Measurements from ENCODE around the gene ADARB1. TPM values are rescaled to one million over a fixed set of nuclear protein-coding genes. Genes with fewer than 3 reads are reported as not detected.

The ADARB1 gene
- total RNA-seq, 2 experiments from 2014 or later: 6.6 to 20.5 TPM

DNA sequence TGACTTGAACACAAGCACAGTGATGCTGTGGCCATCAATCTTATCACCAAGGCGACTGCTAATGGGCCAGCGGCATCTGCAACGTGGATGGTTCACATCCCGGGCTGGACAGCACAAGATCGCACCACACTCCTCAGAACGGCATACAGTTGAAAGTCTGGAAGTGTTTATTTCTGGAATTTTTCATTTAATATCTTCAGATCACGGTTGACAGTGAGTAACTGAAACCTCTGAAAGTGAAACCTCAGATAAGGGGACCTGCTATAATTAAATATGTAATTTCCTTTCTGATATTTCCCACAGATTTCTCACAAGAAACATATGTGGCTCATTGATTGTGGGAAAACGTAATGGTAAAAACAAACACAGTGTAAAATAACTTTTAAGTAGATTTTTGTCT is 129.6 kb downstream of the ADARB1 start:
- Histone ChIP-seq H3K9me3 (ENCODE audit: low read length) (no peaks in the 10 kb centered on the region), H3K4me2 (ENCODE audit: low read length) (no peak overlapping the region), H3K79me2 (ENCODE audit: insufficient read depth, low read depth, low read length) (no peaks in the 10 kb centered on the region), H3K9me2 (ENCODE audit: insufficient read depth, low read length) (no peaks in the 10 kb centered on the region), H3K4me1 (ENCODE audit: insufficient read depth, low read length, poor library complexity, severe bottlenecking) (no peaks in the 10 kb centered on the region), H3K27ac (ENCODE audit: low read depth, low read length, poor library complexity, severe bottlenecking) (no peak overlapping the region), H3K4me3 (ENCODE audit: low read depth, low read length, poor library complexity, severe bottlenecking) (no peak overlapping the region), H4K20me1 (ENCODE audit: insufficient read depth, low read length) (no peaks in the 10 kb centered on the region), H2AFZ (ENCODE audit: low read length) (no peak overlapping the region), H3K36me3 (ENCODE audit: insufficient read depth, low read length) (no peaks in the 10 kb centered on the region)
- intact Hi-C loops (cut with micrococcal nuclease; ENCODE audit: unreplicated experiment): no loop called here
- no peak for DNase-seq (ENCODE audit: low spot score)
- no TSS peak for BruUV-seq (replicated peaks)
- ChIA-PET CTCF (ENCODE audit: unreplicated experiment) (no interaction called here), POLR2A (interaction anchor here (0.6 kb wide), 1 partner anchor 84 kb away, joined by 5 read pairs; the partner anchor contains the start of gene POFUT2)
- TF ChIP-seq EZH2phosphoT487 (IDR thresholded peaks at IDR 0.05; ENCODE audit: borderline replicate concordance, low read depth, low read length): no peak
- TF ChIP-seq, protein P1, sequence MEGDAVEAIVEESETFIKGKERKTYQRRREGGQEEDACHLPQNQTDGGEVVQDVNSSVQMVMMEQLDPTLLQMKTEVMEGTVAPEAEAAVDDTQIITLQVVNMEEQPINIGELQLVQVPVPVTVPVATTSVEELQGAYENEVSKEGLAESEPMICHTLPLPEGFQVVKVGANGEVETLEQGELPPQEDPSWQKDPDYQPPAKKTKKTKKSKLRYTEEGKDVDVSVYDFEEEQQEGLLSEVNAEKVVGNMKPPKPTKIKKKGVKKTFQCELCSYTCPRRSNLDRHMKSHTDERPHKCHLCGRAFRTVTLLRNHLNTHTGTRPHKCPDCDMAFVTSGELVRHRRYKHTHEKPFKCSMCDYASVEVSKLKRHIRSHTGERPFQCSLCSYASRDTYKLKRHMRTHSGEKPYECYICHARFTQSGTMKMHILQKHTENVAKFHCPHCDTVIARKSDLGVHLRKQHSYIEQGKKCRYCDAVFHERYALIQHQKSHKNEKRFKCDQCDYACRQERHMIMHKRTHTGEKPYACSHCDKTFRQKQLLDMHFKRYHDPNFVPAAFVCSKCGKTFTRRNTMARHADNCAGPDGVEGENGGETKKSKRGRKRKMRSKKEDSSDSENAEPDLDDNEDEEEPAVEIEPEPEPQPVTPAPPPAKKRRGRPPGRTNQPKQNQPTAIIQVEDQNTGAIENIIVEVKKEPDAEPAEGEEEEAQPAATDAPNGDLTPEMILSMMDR (conservative IDR thresholded peaks at IDR 0.05; ENCODE audit: low read length): no peak

DNA sequence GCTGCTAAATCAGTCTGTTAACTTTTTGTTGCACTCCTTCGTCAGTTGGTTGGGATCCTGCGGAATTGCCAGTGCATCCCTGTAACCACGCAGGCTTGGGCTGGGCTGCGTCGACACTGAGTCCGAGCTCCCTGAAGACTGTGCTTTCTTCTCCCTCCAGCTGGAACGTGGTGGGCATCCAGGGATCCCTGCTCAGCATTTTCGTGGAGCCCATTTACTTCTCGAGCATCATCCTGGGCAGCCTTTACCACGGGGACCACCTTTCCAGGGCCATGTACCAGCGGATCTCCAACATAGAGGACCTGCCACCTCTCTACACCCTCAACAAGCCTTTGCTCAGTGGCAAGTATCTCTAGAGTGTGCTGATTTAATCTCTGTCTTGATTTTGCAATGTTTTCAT is 130.0 kb downstream of the ADARB1 start:
- Histone ChIP-seq H3K36me3 (ENCODE audit: insufficient read depth, low read length) (no peaks in the 10 kb centered on the region), H3K9me3 (ENCODE audit: low read length) (no peaks in the 10 kb centered on the region), H4K20me1 (ENCODE audit: insufficient read depth, low read length) (no peaks in the 10 kb centered on the region), H3K4me1 (ENCODE audit: insufficient read depth, low read length, poor library complexity, severe bottlenecking) (no peaks in the 10 kb centered on the region), H3K4me2 (ENCODE audit: low read length) (no peak overlapping the region), H3K79me2 (ENCODE audit: insufficient read depth, low read depth, low read length) (no peaks in the 10 kb centered on the region), H3K27ac (ENCODE audit: low read depth, low read length, poor library complexity, severe bottlenecking) (no peak overlapping the region), H3K4me3 (ENCODE audit: low read depth, low read length, poor library complexity, severe bottlenecking) (no peak overlapping the region), H2AFZ (ENCODE audit: low read length) (no peak overlapping the region), H3K9me2 (ENCODE audit: insufficient read depth, low read length) (no peaks in the 10 kb centered on the region)
- DNase-seq (ENCODE audit: low spot score): no peak
- TF ChIP-seq, protein P1 (conservative IDR thresholded peaks at IDR 0.05; ENCODE audit: low read length): no peak
- no peak for TF ChIP-seq EZH2phosphoT487 (IDR thresholded peaks at IDR 0.05; ENCODE audit: borderline replicate concordance, low read depth, low read length)
- intact Hi-C loops (cut with micrococcal nuclease; ENCODE audit: unreplicated experiment): no loop called here
- no TSS peak for BruUV-seq (replicated peaks)
- ChIA-PET POLR2A (interaction anchor here (0.6 kb wide), 1 partner anchor 83 kb away, joined by 5 read pairs; the partner anchor contains the start of gene POFUT2), CTCF (ENCODE audit: unreplicated experiment) (no interaction called here)

DNA sequence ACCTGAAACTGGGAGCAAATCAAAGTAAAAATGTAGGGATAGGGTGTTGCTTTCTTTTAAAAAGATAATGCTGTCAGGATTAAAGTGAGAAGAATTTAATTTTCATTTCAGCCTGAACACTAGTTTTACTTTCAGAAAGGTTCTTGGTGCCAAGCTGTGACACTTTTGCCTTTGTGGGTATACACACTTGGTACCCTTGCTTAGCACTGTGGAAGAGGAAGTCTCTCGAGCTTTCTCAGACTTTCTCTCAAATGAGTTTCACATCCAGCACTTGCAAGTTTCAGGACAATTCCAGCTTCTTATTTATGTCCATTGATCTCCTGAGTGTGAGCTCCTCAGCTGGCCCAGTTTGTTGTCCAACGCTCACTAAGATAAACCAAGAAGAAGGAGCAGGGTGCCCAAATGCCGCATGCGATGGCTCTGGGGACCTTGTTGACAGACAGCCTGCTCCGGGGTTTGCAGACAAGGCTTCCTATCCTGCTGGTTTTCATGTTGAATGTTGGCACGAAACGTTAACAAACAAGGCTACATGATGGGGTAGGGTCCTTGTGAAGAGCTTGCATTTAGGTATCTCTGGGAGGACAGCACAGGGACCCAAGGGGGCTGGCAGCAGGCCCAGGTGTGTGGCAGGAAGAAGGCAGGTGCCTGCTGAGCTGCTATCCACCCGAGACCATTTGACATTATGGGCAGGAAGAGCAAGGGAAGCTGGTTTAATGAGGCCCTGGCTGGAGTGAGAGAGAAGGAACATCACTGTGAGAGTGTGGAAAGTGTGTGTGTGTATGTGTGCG is 133.7 kb downstream of the ADARB1 start:
- no peak for DNase-seq (ENCODE audit: low spot score)
- no peaks in the 10 kb centered on the region for H3K9me2 ChIP-seq (ENCODE audit: insufficient read depth, low read length)
- no peaks in the 10 kb centered on the region for H4K20me1 ChIP-seq (ENCODE audit: insufficient read depth, low read length)
- H3K4me1 ChIP-seq (ENCODE audit: insufficient read depth, low read length, poor library complexity, severe bottlenecking): no peaks in the 10 kb centered on the region
- CTCF ChIA-PET (ENCODE audit: unreplicated experiment): no interaction called here
- no peaks in the 10 kb centered on the region for H3K9me3 ChIP-seq (ENCODE audit: low read length)
- no peaks in the 10 kb centered on the region for H3K79me2 ChIP-seq (ENCODE audit: insufficient read depth, low read depth, low read length)
- no peaks in the 10 kb centered on the region for H3K36me3 ChIP-seq (ENCODE audit: insufficient read depth, low read length)
- H2AFZ ChIP-seq (ENCODE audit: low read length): no peak overlapping the region
- no peak overlapping the region for H3K27ac ChIP-seq (ENCODE audit: low read depth, low read length, poor library complexity, severe bottlenecking)
- BruUV-seq (replicated peaks): no TSS peak
- H3K4me3 ChIP-seq (ENCODE audit: low read depth, low read length, poor library complexity, severe bottlenecking): no peak overlapping the region
- POLR2A ChIA-PET: no interaction called here
- no peak overlapping the region for H3K4me2 ChIP-seq (ENCODE audit: low read length)
- intact Hi-C loops (cut with micrococcal nuclease; ENCODE audit: unreplicated experiment): no loop called here
- no peak for TF ChIP-seq EZH2phosphoT487 (IDR thresholded peaks at IDR 0.05; ENCODE audit: borderline replicate concordance, low read depth, low read length)
- TF ChIP-seq, protein P1 (conservative IDR thresholded peaks at IDR 0.05; ENCODE audit: low read length): no peak

Measured in OCI-LY7 (cell line).